H1 (cell line): ENCODE results near the gene CEP128. TPM values are rescaled to one million over a fixed set of nuclear protein-coding genes. Genes with fewer than 3 reads are reported as not detected.

Experiments used
- CTCF ChIA-PET: fragments of 300-600 bp; sonication (Branson Sonifier 250); formaldehyde crosslinking; loops from one replicate; lab custom pipeline; 2021; ENCODE audit not compliant: partially characterized antibody; lab: Charles Lee
- POLR2A ChIA-PET: fragments of 300-600 bp; sonication (Branson Sonifier 250); formaldehyde crosslinking; loops from one replicate; lab custom pipeline; 2021; ENCODE audit warnings: inconsistent platforms; ENCODE audit not compliant: partially characterized antibody; lab: Charles Lee
- DNase-seq, 2 experiments: peaks; one replicate each; pipeline versions ENCODE4 v3.0.0 to v3.0.0-alpha.2; 2010 to 2022; ENCODE audit warnings: low spot score in 2 of 2, low read depth in 1 of 2, mixed read lengths in 1 of 2
- FAIRE-seq: peaks from 2 replicates; lab custom pipeline; 2011; peaks lifted over from hg19 to GRCh38; lab: Jason Lieb, UNC
- H2AFZ ChIP-seq: 2 replicates; pipeline ENCODE4 v1.8.1; 2012; ENCODE audit warnings: low read length, inconsistent platforms
- H2AK5ac ChIP-seq: 2 replicates; pipeline ENCODE4 v1.6.1; 2013; ENCODE audit warnings: low read depth, low read length
- H2BK120ac ChIP-seq: replicated peaks from 2 replicates; pipeline ENCODE3; 2013; ENCODE audit warnings: low read depth, low read length, inconsistent platforms
- H2BK12ac ChIP-seq: 2 replicates; pipeline ENCODE4 v1.6.1; 2013; ENCODE audit warnings: low read depth, low read length
- H2BK15ac ChIP-seq: 2 replicates; pipeline ENCODE4 v1.6.1; 2013; ENCODE audit warnings: low read length
- H2BK20ac ChIP-seq: 2 replicates; pipeline ENCODE4 v1.6.1; 2013; ENCODE audit warnings: low read length
- H2BK5ac ChIP-seq: 2 replicates; pipeline ENCODE4 v1.6.1; 2013; ENCODE audit warnings: low read depth, low read length
- H3K14ac ChIP-seq: 2 replicates; pipeline ENCODE4 v1.6.1; 2013; ENCODE audit warnings: inconsistent platforms; ENCODE audit not compliant: insufficient read length
- H3K18ac ChIP-seq: 2 replicates; pipeline ENCODE4 v1.6.1; 2013; ENCODE audit warnings: low read length; ENCODE audit errors: extremely low read depth
- H3K23ac ChIP-seq: 2 replicates; pipeline ENCODE4 v1.6.1; 2013; ENCODE audit warnings: inconsistent platforms; ENCODE audit not compliant: insufficient read length
- H3K23me2 ChIP-seq: 2 replicates; pipeline ENCODE4 v1.6.1; 2013; ENCODE audit warnings: low read depth, low read length
- H3K27ac ChIP-seq: 2 replicates; pipeline ENCODE4 v1.6.1; 2011; ENCODE audit warnings: low read depth, low read length, inconsistent platforms
- H3K27me3 ChIP-seq, 4 experiments: replicated peaks in 1 of 4; 1 replicate in 1 of 4; 2 replicates in 3 of 4; pipeline versions ENCODE4 v1.6.1 to v1.8.1; 2011 to 2013; ENCODE audit warnings: low read length in 3 of 4, mild to moderate bottlenecking in 3 of 4, inconsistent platforms in 2 of 4, mixed read lengths in 2 of 4, moderate library complexity in 1 of 4; ENCODE audit not compliant: control insufficient read depth in 3 of 4, insufficient read depth in 3 of 4; ENCODE audit errors: extremely low read depth in 1 of 4
- H3K36me3 ChIP-seq, 4 experiments: 2 replicates each; pipeline versions ENCODE4 v1.6.1 to v1.8.1; 2011 to 2013; ENCODE audit warnings: mild to moderate bottlenecking in 4 of 4, low read length in 3 of 4, moderate library complexity in 2 of 4, control low read depth in 1 of 4, inconsistent platforms in 1 of 4; ENCODE audit not compliant: insufficient read depth in 4 of 4, control insufficient read depth in 2 of 4
- H3K4ac ChIP-seq: replicated peaks from 2 replicates; pipeline ENCODE3; 2013; ENCODE audit warnings: low read length, low read depth, mixed read lengths, inconsistent platforms; ENCODE audit not compliant: insufficient read length
- H3K4me1 ChIP-seq, 4 experiments: replicated peaks in 1 of 4; 1 replicate in 1 of 4; 2 replicates in 3 of 4; pipeline versions ENCODE4 v1.6.1 to v1.8.1; 2011 to 2013; ENCODE audit warnings: low read length in 3 of 4, inconsistent platforms in 2 of 4, mixed read lengths in 1 of 4; ENCODE audit not compliant: insufficient read depth in 4 of 4, control insufficient read depth in 3 of 4
- H3K4me2 ChIP-seq, 2 experiments: 2 replicates each; pipeline versions ENCODE4 v1.6.1 to v1.8.1; 2011 to 2013; ENCODE audit warnings: low read depth in 2 of 2, low read length in 2 of 2, control low read depth in 1 of 2, inconsistent platforms in 1 of 2, mild to moderate bottlenecking in 1 of 2; ENCODE audit not compliant: insufficient read depth in 1 of 2
- H3K4me3 ChIP-seq, 4 experiments: fragments of 200-600, 300-600 bp in 1 of 4; sonication (generic), shearing (Covaris generic), sonication (Bioruptor Twin) in 1 of 4; 2 replicates each; pipeline versions ENCODE4 v1.5.1 to v1.8.1; 2011 to 2016; ENCODE audit warnings: low read length in 4 of 4, low read depth in 3 of 4, control low read depth in 2 of 4, inconsistent platforms in 2 of 4, mild to moderate bottlenecking in 2 of 4, mixed read lengths in 1 of 4, moderate library complexity in 1 of 4; ENCODE audit not compliant: insufficient read depth in 2 of 4; ENCODE audit errors: extremely low read depth in 1 of 4
- H3K56ac ChIP-seq: replicated peaks from 2 replicates; pipeline ENCODE3; 2013; ENCODE audit warnings: low read depth, mild to moderate bottlenecking, mixed read lengths, low read length, inconsistent platforms; ENCODE audit not compliant: insufficient read length
- H3K79me1 ChIP-seq: 2 replicates; pipeline ENCODE4 v1.6.1; 2013; ENCODE audit warnings: low read depth, low read length, control low read depth
- H3K79me2 ChIP-seq, 2 experiments: 2 replicates each; pipeline versions ENCODE4 v1.6.1 to v1.8.1; 2012 to 2013; ENCODE audit warnings: low read length in 2 of 2, mild to moderate bottlenecking in 2 of 2, inconsistent platforms in 1 of 2; ENCODE audit not compliant: insufficient read depth in 2 of 2, control insufficient read depth in 1 of 2
- H3K9ac ChIP-seq, 4 experiments: replicated peaks in 1 of 4; 1 replicate in 1 of 4; 2 replicates in 3 of 4; pipeline versions ENCODE4 v1.6.1 to v1.8.1; 2011 to 2013; ENCODE audit warnings: low read depth in 3 of 4, low read length in 3 of 4, control low read depth in 2 of 4, mild to moderate bottlenecking in 2 of 4, moderate library complexity in 2 of 4, inconsistent platforms in 1 of 4; ENCODE audit errors: extremely low read depth in 1 of 4
- H3K9me3 ChIP-seq, 2 experiments: 2 replicates each; pipeline versions ENCODE4 v1.6.1 to v1.8.1; 2012 to 2013; ENCODE audit warnings: mild to moderate bottlenecking in 2 of 2, moderate library complexity in 2 of 2, control low read depth in 1 of 2, inconsistent platforms in 1 of 2, low read depth in 1 of 2, low read length in 1 of 2, mixed read lengths in 1 of 2; ENCODE audit not compliant: insufficient read depth in 2 of 2
- H4K20me1 ChIP-seq, 2 experiments: replicated peaks in 1 of 2; 2 replicates each; pipeline versions ENCODE3 to v1.8.1; 2011 to 2013; ENCODE audit warnings: inconsistent platforms in 2 of 2, low read length in 2 of 2, mild to moderate bottlenecking in 1 of 2; ENCODE audit not compliant: insufficient read depth in 2 of 2, control insufficient read depth in 1 of 2
- H4K5ac ChIP-seq: 2 replicates; pipeline ENCODE4 v1.6.1; 2013; ENCODE audit warnings: low read length, low read depth, mixed read lengths, inconsistent platforms; ENCODE audit not compliant: insufficient read length
- H4K8ac ChIP-seq: 2 replicates; pipeline ENCODE4 v1.8.0; 2013; ENCODE audit warnings: mild to moderate bottlenecking, moderate library complexity, low read length, inconsistent platforms; ENCODE audit not compliant: insufficient read depth; ENCODE audit errors: extremely low read depth
- H4K91ac ChIP-seq: replicated peaks from 2 replicates; pipeline ENCODE3; 2013; ENCODE audit warnings: low read length, mixed read lengths, inconsistent platforms; ENCODE audit not compliant: insufficient read length
- ASH2L ChIP-seq: fragments of 200-600, 300-600 bp; sonication (generic); IDR thresholded peaks from one replicate; pipeline ENCODE4 v1.7.1; 2017; ENCODE audit warnings: low read length
- BACH1 ChIP-seq: IDR thresholded peaks from 2 replicates; pipeline ENCODE4 v1.6.1; 2012; ENCODE audit warnings: low read length, improper control_type of control experiment
- CBX5 ChIP-seq: fragments of 300-800, 300-1000 bp; sonication (generic); IDR thresholded peaks from 2 replicates; pipeline ENCODE4 v1.7.1; 2016; ENCODE audit warnings: antibody characterized with exemption, low read length, low read depth
- CHD1 ChIP-seq: IDR thresholded peaks from 2 replicates; pipeline ENCODE4 v1.6.1; 2012; ENCODE audit warnings: low read depth, low read length, improper control_type of control experiment
- FOSL1 ChIP-seq: IDR thresholded peaks from 2 replicates; pipeline ENCODE4 v1.6.1; 2011; ENCODE audit warnings: mild to moderate bottlenecking, low read depth, low read length, moderate library complexity; ENCODE audit not compliant: insufficient read depth
- GTF2F1 ChIP-seq: IDR thresholded peaks from 2 replicates; pipeline ENCODE4 v1.6.1; 2012; ENCODE audit warnings: low read depth, low read length, improper control_type of control experiment, borderline replicate concordance
- HDAC6 ChIP-seq: IDR thresholded peaks from one replicate; pipeline ENCODE4 v1.7.1; 2012; ENCODE audit warnings: low read depth, mild to moderate bottlenecking, inconsistent platforms, low read length, moderate library complexity
- POLR2A ChIP-seq, 2 experiments: IDR thresholded peaks; 1 replicate in 1 of 2; 2 replicates in 1 of 2; pipeline ENCODE4 v1.6.1; 2011; ENCODE audit warnings: low read depth in 2 of 2, low read length in 2 of 2, mild to moderate bottlenecking in 2 of 2; ENCODE audit errors: control extremely low read depth in 1 of 2
- RAD21 ChIP-seq, 2 experiments: IDR thresholded peaks in 1 of 2; conservative IDR thresholded peaks in 1 of 2; 2 replicates each; pipeline ENCODE4 v1.6.1; 2011; ENCODE audit warnings: low read depth in 2 of 2, low read length in 2 of 2, improper control_type of control experiment in 1 of 2, inconsistent platforms in 1 of 2, mild to moderate bottlenecking in 1 of 2, moderate library complexity in 1 of 2
- RBBP5 ChIP-seq: IDR thresholded peaks from 2 replicates; pipeline ENCODE4 v1.7.1; 2012; ENCODE audit warnings: low read depth, mild to moderate bottlenecking, inconsistent platforms, low read length, moderate library complexity, borderline replicate concordance
- RFX5 ChIP-seq: IDR thresholded peaks from 2 replicates; pipeline ENCODE4 v1.6.1; 2011; ENCODE audit warnings: low read depth, low read length, improper control_type of control experiment, borderline replicate concordance
- SAP30 ChIP-seq: fragments of 300-600 bp; sonication (generic); IDR thresholded peaks from 2 replicates; pipeline ENCODE4 v1.7.1; 2012; ENCODE audit warnings: low read length, moderate library complexity, mild to moderate bottlenecking, inconsistent platforms; ENCODE audit not compliant: insufficient read depth, insufficient replicate concordance
- SIX5 ChIP-seq: IDR thresholded peaks from 2 replicates; pipeline ENCODE4 v1.6.1; 2011; ENCODE audit warnings: mild to moderate bottlenecking, low read depth, low read length
- SUZ12 ChIP-seq: fragments of 200-600 bp; sonication (generic); IDR thresholded peaks from 2 replicates; pipeline ENCODE4 v1.6.1; 2012; ENCODE audit warnings: mild to moderate bottlenecking, inconsistent platforms, low read length, moderate library complexity, mixed read lengths
- TBP ChIP-seq: IDR thresholded peaks from 2 replicates; pipeline ENCODE4 v1.6.1; 2011; ENCODE audit warnings: low read depth, low read length, improper control_type of control experiment
- WGBS, 2 experiments: shearing (Covaris generic) in 1 of 2; methylation state at CpG; one replicate each; pipeline versions ENCODE4 v1.1.6 to v1.1.7; 2013 to 2015; ENCODE audit warnings: low lambda C conversion rate in 2 of 2, mixed read lengths in 2 of 2, inconsistent platforms in 1 of 2, low coverage in 1 of 2, missing lambda C conversion rate in 1 of 2; ENCODE audit not compliant: insufficient replicate concordance in 2 of 2, insufficient coverage in 1 of 2, insufficient read length in 1 of 2; ENCODE audit errors: extremely low coverage in 1 of 2, missing lambda C conversion rate in 1 of 2; 5-methylcytosine and 5-hydroxymethylcytosine counted together
- polyA plus RNA-seq, 7 experiments: library from polyadenylated mRNA; depleted of rRNA in 3 of 7; stranded (reverse) in 5 of 7; unstranded in 2 of 7; fragments of >200 nt in 5 of 7; fragments of 200-250 nt in 2 of 7; gene quantifications; 1 replicate in 5 of 7; 2 replicates in 1 of 7; 4 replicates in 1 of 7; pipeline versions ENCODE4 v1.2.1 to v1.2.3, GENCODE V29; 2011 to 2013; ENCODE audit warnings: missing spikeins in 2 of 7, mixed read lengths in 2 of 7
- total RNA-seq: library from RNA; stranded (reverse); fragmentation: NEBNext Ultra II Directional; extraction: Animal tissue kit (Norgen Biotek cat#: 25700); gene quantifications from 2 replicates; pipeline ENCODE4 v1.2.1, GENCODE V29; 2021

The CEP128 gene
- total and polyA plus RNA-seq, 2 of the 8 experiments (the other 6 are each of a cell fraction or from before 2014, with no cell fraction given) = 1.9 to 17.0 TPM

- no peak overlapping the region for H3K56ac ChIP-seq
- POLR2A ChIA-PET = no interaction called here
- TF ChIP-seq RFX5 (no peak), CHD1 (no peak), CBX5 (no peak), TBP (no peak), BACH1 (no peak), RAD21 (IDR thresholded peaks at IDR 0.05 in 1 of 2, conservative IDR thresholded peaks at IDR 0.05 in 1 of 2; ENCODE audit: low read depth in 2 of 2, low read length in 2 of 2) (no peak), SAP30 (no peak), SUZ12 (no peak), HDAC6 (no peak), ASH2L (no peak), GTF2F1 (no peak), SIX5 (no peak), POLR2A (IDR thresholded peaks at IDR 0.05; ENCODE audit: control extremely low read depth in 1 of 2, low read depth in 2 of 2, low read length in 2 of 2) (no peak), RBBP5 (no peak), FOSL1 (no peak)
These were observed 76.0 kb downstream of the CEP128 start for GRCh38 chr14:80865565-80865964.

More at GRCh38 chr14:80865565-80865964, 76.0 kb downstream of the CEP128 start:
- Histone ChIP-seq H2BK20ac (no peak overlapping the region), H3K27me3 (peaks cover 0 to 1% (median 0%) of the 10 kb centered on the region in 4 experiments; a peak in 1 of 7 replicates), H3K27ac (no peak overlapping the region), H3K4ac (no peak overlapping the region), H4K5ac (no peak overlapping the region), H3K79me2 (no peaks in the 10 kb centered on the region), H3K4me3 (no peak overlapping the region), H3K36me3 (no peaks in the 10 kb centered on the region), H3K23ac (no peak overlapping the region), H2BK12ac (no peak overlapping the region), H4K91ac (no peak overlapping the region), H2AFZ (no peak overlapping the region), H3K9me3 (peaks cover 0 to 10% of the 10 kb centered on the region in 2 experiments; a peak in 2 of 4 replicates), H3K18ac (no peak overlapping the region), H4K20me1 (no peaks in the 10 kb centered on the region), H3K4me1 (no peaks in the 10 kb centered on the region), H2AK5ac (no peak overlapping the region), H3K23me2 (no peaks in the 10 kb centered on the region), H3K9ac (no peak overlapping the region), H2BK120ac (no peak overlapping the region), H2BK5ac (no peak overlapping the region), H3K79me1 (no peaks in the 10 kb centered on the region), H2BK15ac (no peak overlapping the region), H4K8ac (no peak overlapping the region), H3K4me2 (no peak overlapping the region), H3K14ac (no peak overlapping the region)
- 94% methylated on average over 2 of the region's 2 CpGs; no CpG with 5 or more reads in 1 of the 2 experiments for WGBS, 2 experiments
- CTCF ChIA-PET = no interaction called here
- DNase-seq (no peak), FAIRE-seq (no peak)
